GM23248 (cell line): ENCODE results near the gene CASTOR2. TPM values are rescaled to one million over a fixed set of nuclear protein-coding genes. Genes with fewer than 3 reads are reported as not detected.

Experiments used
- DNase-seq: peaks from one replicate; pipeline ENCODE4 v3.0.0-alpha.2; 2015
- H2AFZ ChIP-seq: fragments of 200-600 bp; sonication (generic); 2 replicates; pipeline ENCODE4 v1.6.1; 2016; ENCODE audit warnings: antibody characterized with exemption
- H3F3A ChIP-seq: fragments of 200-600 bp; sonication (generic); 2 replicates; pipeline ENCODE4 v1.6.1; 2016; ENCODE audit warnings: mild to moderate bottlenecking, antibody characterized with exemption, mixed run types; ENCODE audit not compliant: insufficient read depth
- H3K27ac ChIP-seq: fragments of 200-600 bp; sonication (generic); 2 replicates; pipeline ENCODE4 v1.5.1; 2016; ENCODE audit warnings: mild to moderate bottlenecking
- H3K27me3 ChIP-seq: fragments of 200-600 bp; sonication (generic); replicated peaks from 2 replicates; pipeline ENCODE4 v1.6.1; 2016; ENCODE audit warnings: mild to moderate bottlenecking; ENCODE audit not compliant: insufficient read depth
- H3K36me3 ChIP-seq: fragments of 200-600 bp; sonication (generic); 2 replicates; pipeline ENCODE4 v1.6.1; 2016; ENCODE audit warnings: low read depth, mild to moderate bottlenecking
- H3K4me1 ChIP-seq: fragments of 200-600 bp; sonication (generic); 2 replicates; pipeline ENCODE4 v1.6.1; 2016; ENCODE audit warnings: mild to moderate bottlenecking; ENCODE audit not compliant: insufficient read depth
- H3K4me2 ChIP-seq: fragments of 200-600 bp; sonication (generic); one replicate; pipeline ENCODE4 v1.6.1; 2016; ENCODE audit warnings: mild to moderate bottlenecking; ENCODE audit not compliant: unreplicated experiment
- H3K4me3 ChIP-seq: fragments of 200-600 bp; sonication (generic); 2 replicates; pipeline ENCODE4 v1.5.1; 2016; ENCODE audit warnings: mild to moderate bottlenecking
- H3K79me2 ChIP-seq: fragments of 200-600 bp; sonication (generic); 2 replicates; pipeline ENCODE4 v1.6.1; 2016; ENCODE audit warnings: mild to moderate bottlenecking; ENCODE audit not compliant: insufficient read depth
- H3K9ac ChIP-seq: fragments of 200-600 bp; sonication (generic); 2 replicates; pipeline ENCODE4 v1.6.1; 2016; ENCODE audit warnings: mild to moderate bottlenecking
- H3K9me2 ChIP-seq: fragments of 200-600 bp; sonication (generic); 2 replicates; pipeline ENCODE4 v1.6.1; 2016; ENCODE audit warnings: mixed run types, mild to moderate bottlenecking, moderate library complexity; ENCODE audit not compliant: insufficient read depth
- H3K9me3 ChIP-seq: fragments of 200-600 bp; sonication (generic); one replicate; pipeline ENCODE4 v1.6.1; 2017; ENCODE audit warnings: low read depth
- H4K20me1 ChIP-seq: fragments of 200-600 bp; sonication (generic); 2 replicates; pipeline ENCODE4 v1.6.0; 2016; ENCODE audit not compliant: insufficient read depth
- EZH2 ChIP-seq: fragments of 200-600 bp; sonication (generic); IDR thresholded peaks from 2 replicates; pipeline ENCODE4 v1.6.1; 2018; ENCODE audit warnings: antibody characterized with exemption, mild to moderate bottlenecking; ENCODE audit not compliant: insufficient read depth, poor library complexity, severe bottlenecking
- EZH2phosphoT487 ChIP-seq: fragments of 200-600 bp; sonication (generic); IDR thresholded peaks from 2 replicates; pipeline ENCODE4 v1.6.1; 2018; ENCODE audit warnings: antibody characterized with exemption, moderate library complexity, mild to moderate bottlenecking, low read depth; ENCODE audit not compliant: insufficient read depth
- WGBS, 2 experiments: methylation state at CpG; one replicate each; pipeline ENCODE4 v1.1.6; 2015 to 2017; ENCODE audit warnings: low lambda C conversion rate in 2 of 2, low coverage in 1 of 2; ENCODE audit errors: missing lambda C conversion rate in 2 of 2; 5-methylcytosine and 5-hydroxymethylcytosine counted together
- in situ Hi-C: fragments of 300-500 bp; cut with MboI; formaldehyde crosslinking; loops from 2 replicates; pipeline ENCODE4 v1.15.0; 2020
- polyA plus RNA-seq: library from polyadenylated mRNA; unstranded; fragments of >200 nt; fragmentation: Nextera tagmentation; extraction: Ambion mirVana; gene quantifications from 2 replicates; pipeline ENCODE4 v1.2.1, GENCODE V29; 2016
- total RNA-seq: library from RNA; depleted of rRNA; stranded (reverse); fragments of >200 nt; shearing (Covaris generic); gene quantifications from 2 replicates; pipeline ENCODE4 v1.2.3, GENCODE V29; 2014

CASTOR2 gene
- total and polyA plus RNA-seq, 2 experiments from 2014 or later = 0.70 to 8.4 TPM

GRCh38 chr7:75042286-75042685, 77.8 kb downstream of the CASTOR2 start:
- H3K9me3 ChIP-seq = no peaks in the 10 kb centered on the region
- no peaks in the 10 kb centered on the region for H3K79me2 ChIP-seq
- DNase-seq = no peak
- H3K27ac ChIP-seq = no peak overlapping the region
- H3K4me2 ChIP-seq = no peak overlapping the region
- H3K27me3 ChIP-seq = no peaks in the 10 kb centered on the region
- no peak for TF ChIP-seq EZH2
- TF ChIP-seq EZH2phosphoT487 = no peak
- no peaks in the 10 kb centered on the region for H3F3A ChIP-seq
- WGBS, 2 experiments = 65 to 71% methylated on average over 18 to 19 of the region's 19 CpGs
- no peaks in the 10 kb centered on the region for H4K20me1 ChIP-seq
- H3K36me3 ChIP-seq = no peaks in the 10 kb centered on the region
- 0 out of 2 replicates have a peak, but pooled peaks cover 4% of the 10 kb centered on the region for H3K4me1 ChIP-seq
- no peaks in the 10 kb centered on the region for H3K9me2 ChIP-seq
- no peak overlapping the region for H3K4me3 ChIP-seq
- no peak overlapping the region for H2AFZ ChIP-seq
- no peak overlapping the region for H3K9ac ChIP-seq
- in situ Hi-C loops = no loop called here

- no peak for DNase-seq
- in situ Hi-C loops = no loop called here
- no peaks in the 10 kb centered on the region for H3K9me2 ChIP-seq
- H3K36me3 ChIP-seq = no peaks in the 10 kb centered on the region
- no peak overlapping the region for H3K9ac ChIP-seq
- H3K4me1 ChIP-seq = 0 out of 2 replicates have a peak, but pooled peaks cover 4% of the 10 kb centered on the region
- H3K4me3 ChIP-seq = no peak overlapping the region
- H3K27me3 ChIP-seq = no peaks in the 10 kb centered on the region
- H4K20me1 ChIP-seq = no peaks in the 10 kb centered on the region
- H2AFZ ChIP-seq = no peak overlapping the region
- WGBS, 2 experiments = 94 to 97% methylated on average over 27 to 28 of the region's 28 CpGs
- no peak overlapping the region for H3K4me2 ChIP-seq
- H3K9me3 ChIP-seq = no peaks in the 10 kb centered on the region
- no peak overlapping the region for H3K27ac ChIP-seq
- H3F3A ChIP-seq = no peaks in the 10 kb centered on the region
- TF ChIP-seq EZH2phosphoT487 (no peak), EZH2 (no peak)
- H3K79me2 ChIP-seq = no peaks in the 10 kb centered on the region
These were observed 78.6 kb downstream of the CASTOR2 start for GRCh38 chr7:75042831-75043703.

GRCh38 chr7:75045881-75046280, 81.4 kb downstream of the CASTOR2 start:
- H3K79me2 ChIP-seq = peaks cover 6% of the 10 kb centered on the region; the same call in 1 of the 2 replicates
- H3F3A ChIP-seq = 0 out of 2 replicates have a peak, but pooled peaks cover 3% of the 10 kb centered on the region
- TF ChIP-seq EZH2 = no peak
- TF ChIP-seq EZH2phosphoT487 = no peak
- H3K9me2 ChIP-seq = no peaks in the 10 kb centered on the region
- 80 to 85% methylated on average over 14 of the region's 14 CpGs for WGBS, 2 experiments
- no peak overlapping the region for H3K4me2 ChIP-seq
- no peaks in the 10 kb centered on the region for H3K9me3 ChIP-seq
- H3K27ac ChIP-seq = no peak overlapping the region
- no peak for DNase-seq
- 0 out of 2 replicates have a peak, but pooled peaks cover 6% of the 10 kb centered on the region for H3K36me3 ChIP-seq
- H3K4me1 ChIP-seq = peaks cover 5% of the 10 kb centered on the region; the same call in 1 of the 2 replicates
- H4K20me1 ChIP-seq = no peaks in the 10 kb centered on the region
- no peak overlapping the region for H3K9ac ChIP-seq
- no peak overlapping the region for H3K4me3 ChIP-seq
- in situ Hi-C loops = no loop called here
- H2AFZ ChIP-seq = no peak overlapping the region
- no peaks in the 10 kb centered on the region for H3K27me3 ChIP-seq

GRCh38 chr7:75048435-75049379, 84.2 kb downstream of the CASTOR2 start:
- Histone ChIP-seq H3K27ac (0 out of 2 replicates have a peak overlapping the region, but pooled peaks have one; percentile 6), H3K4me3 (no peak overlapping the region), H3K9ac (no peak overlapping the region), H3K79me2 (peaks cover 16% of the 10 kb centered on the region), H3F3A (peaks cover 7% of the 10 kb centered on the region), H3K27me3 (no peaks in the 10 kb centered on the region), H2AFZ (no peak overlapping the region), H3K36me3 (0 out of 2 replicates have a peak, but pooled peaks cover 11% of the 10 kb centered on the region), H3K9me2 (no peaks in the 10 kb centered on the region), H3K9me3 (no peaks in the 10 kb centered on the region), H4K20me1 (no peaks in the 10 kb centered on the region), H3K4me1 (peaks cover 5% of the 10 kb centered on the region; the same call in 1 of the 2 replicates), H3K4me2 (no peak overlapping the region)
- DNase-seq = peak; percentile 46
- in situ Hi-C loops = no loop called here
- TF ChIP-seq EZH2phosphoT487 (no peak), EZH2 (no peak)
- WGBS, 2 experiments = 81 to 83% methylated on average over 17 of the region's 17 CpGs
